NCI-H1105 (cell line): ENCODE results near the gene RAB11FIP3.

Source experiments
- DNase-seq: peaks from one replicate; lab custom pipeline; 2025; lab: John Stamatoyannopoulos, UW

The RAB11FIP3 gene

DNA sequence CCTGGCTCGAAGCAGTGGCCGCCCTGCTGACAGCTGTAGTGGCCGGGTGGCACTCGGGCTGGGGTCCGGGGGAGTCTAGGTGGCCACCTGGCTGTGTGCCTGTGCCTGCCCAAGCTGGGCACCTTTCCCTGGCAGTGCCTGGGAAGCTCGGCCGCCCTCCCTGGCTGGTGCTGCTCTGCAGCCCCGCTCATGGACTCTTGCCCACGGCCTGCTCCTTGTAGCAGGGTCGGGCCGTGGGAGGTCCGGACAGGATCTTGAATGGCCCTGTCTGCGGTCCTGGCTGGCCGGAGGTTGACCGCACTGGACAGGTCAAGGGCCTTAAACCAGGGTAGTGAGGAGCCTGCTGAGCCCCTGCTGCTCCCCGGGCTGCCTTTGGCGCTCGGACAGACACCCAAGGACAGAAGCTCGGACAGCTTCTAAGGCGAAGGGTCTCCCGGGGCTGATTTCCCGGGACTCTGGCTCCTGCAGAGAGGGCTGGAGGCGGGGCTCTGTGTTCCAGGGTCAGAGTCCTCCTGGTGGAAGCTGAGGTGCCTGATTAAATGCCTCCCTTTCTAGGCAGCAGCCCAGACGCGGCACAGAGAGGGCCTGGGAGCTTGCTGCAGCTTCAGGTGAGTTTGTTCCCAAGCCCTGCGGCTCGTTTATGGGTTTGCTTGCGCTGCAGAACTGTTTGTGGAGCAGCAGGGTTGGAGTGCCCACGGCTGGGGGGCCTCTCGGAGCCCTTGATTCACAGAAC lies 108.1 kb downstream of the RAB11FIP3 start:
- DNase-seq: no peak

DNA sequence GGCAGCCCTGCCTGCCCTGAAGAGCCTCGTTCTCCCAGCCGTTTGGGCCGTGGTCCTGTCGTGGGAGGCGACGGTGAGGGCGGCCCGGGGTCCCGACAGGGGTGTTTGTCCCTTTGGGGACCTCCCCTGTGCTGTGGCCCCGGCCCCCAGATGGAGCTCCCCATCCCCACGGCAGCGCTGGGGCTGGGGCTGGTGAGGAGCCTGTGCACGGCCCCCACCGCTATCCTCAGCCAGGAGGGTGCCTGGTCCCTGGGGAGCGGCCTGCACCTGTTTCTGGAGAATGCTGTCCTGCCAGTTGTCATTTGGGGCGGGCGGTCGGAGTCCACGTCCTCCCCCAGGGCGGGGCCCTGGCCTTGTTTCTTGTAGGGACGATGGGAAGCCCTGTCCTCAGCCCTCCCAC lies 108.7 kb downstream of the RAB11FIP3 start:
- DNase-seq: no peak

DNA sequence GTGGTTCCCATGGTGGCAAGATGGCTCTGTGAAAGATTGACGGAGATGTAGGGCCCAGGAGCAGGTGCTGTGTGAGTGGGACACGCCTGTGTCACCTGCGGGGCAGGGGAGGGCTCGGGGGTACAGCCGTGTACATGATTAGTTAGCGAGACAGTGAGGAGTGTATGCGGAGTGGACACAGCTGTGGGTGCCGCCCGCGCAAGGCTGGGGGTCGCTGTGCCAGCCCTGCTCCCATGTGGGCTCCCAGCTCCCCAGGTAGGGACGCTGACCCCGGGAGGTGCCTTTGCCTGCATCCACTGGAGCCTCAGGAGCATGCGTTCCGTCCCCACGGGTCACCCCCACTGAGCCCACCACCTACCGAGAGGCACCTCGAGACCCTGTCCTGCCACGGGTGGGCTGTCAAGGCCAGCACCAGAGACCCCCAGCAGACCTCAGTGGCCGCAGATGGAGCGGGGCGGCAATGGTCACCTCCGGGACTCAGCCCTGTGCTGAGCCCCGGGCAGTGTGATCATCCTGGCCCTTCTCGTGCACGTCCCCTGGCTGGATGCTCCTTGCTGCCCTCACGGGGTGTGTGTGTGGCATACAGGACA lies 109.5 kb downstream of the RAB11FIP3 start:
- no peak for DNase-seq

DNA sequence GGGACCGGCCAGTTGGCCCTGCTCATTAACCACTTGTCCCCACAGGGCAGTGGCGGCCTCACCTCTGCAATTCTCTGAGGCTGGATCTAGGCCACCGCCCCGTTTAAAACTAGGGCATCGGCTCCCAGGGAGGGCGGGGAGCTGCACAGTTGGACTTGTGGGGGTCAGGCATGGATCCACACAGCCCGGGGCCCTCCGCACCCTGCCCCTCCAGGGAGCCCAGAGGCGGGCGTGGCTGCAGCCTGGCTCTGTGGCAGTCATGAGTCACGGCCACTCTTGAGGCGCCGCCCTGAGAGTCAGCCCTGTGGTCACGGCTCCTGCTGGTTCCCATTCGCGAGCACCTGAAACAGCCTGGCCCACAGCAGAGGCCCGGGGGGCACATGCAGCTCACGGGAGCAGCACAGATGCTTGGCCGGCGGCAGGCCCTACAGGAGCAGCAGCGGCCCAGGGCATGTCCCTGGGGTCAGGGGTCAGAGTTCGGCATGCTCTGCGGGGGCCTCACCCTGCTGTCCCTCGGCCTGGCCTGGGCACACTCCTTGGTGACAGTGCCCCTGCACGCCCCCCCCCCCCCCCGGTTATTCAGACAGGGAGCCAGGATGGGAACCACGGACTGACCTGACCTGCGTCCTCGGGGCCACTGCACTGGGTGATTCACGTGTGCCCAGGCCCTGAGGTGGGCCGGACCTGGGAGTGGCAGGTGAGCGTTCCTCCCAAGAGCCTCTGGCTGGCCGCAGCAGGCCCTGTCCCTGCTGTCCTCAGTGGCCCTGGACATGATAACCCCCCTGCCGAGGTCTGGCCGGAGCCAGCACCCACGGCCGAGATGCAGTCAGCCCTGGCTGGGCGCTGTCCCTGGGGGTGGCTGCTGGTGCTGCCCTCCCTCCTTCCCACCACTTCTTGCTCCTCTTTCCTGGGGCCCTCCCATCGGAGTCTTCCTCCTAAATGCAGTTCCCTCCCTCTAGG lies 110.3 kb downstream of the RAB11FIP3 start:
- no peak for DNase-seq

DNA sequence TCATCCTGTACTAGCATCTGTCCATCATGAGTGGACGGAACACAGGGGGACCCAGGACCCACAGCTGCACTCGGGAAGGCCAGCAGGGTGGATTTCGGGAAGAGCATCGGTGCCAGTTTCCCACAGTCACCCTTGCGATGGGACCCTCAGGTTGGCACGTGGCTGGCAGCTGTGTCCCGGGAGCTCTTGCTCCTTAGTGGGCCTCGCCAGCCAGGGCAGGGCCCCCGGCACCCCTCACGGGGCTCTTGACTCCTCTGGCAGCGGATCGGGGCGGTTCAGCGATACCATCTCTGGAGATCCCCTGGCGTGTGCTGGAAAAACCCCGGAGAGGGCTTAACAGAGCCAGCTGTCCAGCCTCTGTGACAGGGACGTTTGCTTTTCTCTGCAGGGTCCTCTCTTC lies 111.3 kb downstream of the RAB11FIP3 start:
- DNase-seq: no peak

DNA sequence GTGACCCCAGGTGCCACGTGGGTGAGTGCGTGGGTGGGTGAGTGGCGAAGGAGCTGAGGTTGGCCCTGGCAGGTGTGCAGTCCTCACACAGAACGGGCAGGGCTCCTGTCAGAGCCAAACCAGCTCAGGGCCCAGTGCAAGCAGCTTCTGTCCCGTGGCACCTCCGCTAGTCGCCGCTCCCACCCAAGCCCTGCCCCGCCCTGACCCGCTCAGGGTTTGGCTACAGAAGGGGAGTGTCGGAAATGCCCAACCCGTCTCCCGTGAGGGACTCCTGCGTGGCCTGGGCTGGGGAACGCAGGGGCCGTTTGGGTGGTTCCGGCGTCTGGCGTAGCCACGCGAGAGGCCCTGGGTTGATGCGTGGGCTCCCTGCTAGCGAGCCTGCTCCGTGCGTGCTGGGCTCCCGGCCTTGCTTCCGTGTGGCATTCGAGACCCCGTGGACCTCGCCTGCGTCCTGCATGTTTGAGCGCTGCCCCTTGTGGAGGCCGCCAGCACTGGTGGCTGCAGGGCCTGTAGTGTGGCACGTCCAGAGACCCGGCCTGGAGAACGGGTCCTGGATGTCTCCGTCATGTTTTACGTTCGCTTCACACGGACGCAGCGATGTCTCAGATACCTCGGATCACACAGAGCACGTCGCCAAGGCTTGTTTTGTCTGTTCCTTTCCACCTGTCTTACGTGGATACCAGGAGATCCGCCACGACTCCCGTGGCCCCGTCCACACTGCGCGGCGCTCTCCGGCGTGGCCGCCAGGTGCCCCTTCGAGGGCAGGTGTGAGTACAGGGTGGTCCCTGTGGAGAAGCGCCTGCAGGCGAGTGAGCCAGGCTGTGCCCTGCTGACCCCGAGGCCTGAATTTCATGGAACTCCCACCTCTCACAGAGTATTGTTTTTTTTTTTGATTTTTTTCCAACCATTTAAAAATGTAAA lies 112.2 kb downstream of the RAB11FIP3 start:
- no peak for DNase-seq

DNA sequence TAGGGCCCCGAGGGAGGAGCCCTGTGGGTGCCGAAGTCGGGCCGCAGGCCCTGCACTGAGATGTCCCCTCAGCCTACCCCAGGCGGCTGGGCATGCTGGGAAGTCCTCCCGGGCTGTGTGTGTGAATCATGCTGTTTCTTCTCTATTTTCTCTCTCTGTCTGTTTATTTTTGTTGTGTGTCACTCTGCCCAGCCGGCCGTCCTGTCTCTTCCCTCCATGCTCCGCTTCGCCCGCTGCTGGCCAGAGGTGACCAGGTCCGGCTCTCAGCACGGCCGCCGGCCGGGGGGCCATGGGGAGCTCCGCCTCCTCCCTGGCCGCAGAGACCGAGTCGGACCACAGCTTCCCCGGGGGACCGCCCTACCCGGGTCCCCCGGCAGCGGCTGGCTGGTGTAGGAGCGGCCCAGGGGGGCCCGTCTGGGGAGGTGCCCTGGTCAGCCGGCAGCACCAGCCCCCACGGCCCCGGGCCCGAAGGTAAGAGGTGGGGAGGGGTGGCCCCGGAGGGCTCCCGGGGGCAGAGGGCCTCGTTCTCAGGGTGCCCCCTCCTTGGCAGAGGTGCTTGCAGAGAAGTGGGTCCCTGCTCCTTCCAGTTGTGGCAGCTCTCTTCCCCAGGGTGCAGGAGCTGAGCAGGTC lies 114.6 kb downstream of the RAB11FIP3 start:
- DNase-seq: no peak

DNA sequence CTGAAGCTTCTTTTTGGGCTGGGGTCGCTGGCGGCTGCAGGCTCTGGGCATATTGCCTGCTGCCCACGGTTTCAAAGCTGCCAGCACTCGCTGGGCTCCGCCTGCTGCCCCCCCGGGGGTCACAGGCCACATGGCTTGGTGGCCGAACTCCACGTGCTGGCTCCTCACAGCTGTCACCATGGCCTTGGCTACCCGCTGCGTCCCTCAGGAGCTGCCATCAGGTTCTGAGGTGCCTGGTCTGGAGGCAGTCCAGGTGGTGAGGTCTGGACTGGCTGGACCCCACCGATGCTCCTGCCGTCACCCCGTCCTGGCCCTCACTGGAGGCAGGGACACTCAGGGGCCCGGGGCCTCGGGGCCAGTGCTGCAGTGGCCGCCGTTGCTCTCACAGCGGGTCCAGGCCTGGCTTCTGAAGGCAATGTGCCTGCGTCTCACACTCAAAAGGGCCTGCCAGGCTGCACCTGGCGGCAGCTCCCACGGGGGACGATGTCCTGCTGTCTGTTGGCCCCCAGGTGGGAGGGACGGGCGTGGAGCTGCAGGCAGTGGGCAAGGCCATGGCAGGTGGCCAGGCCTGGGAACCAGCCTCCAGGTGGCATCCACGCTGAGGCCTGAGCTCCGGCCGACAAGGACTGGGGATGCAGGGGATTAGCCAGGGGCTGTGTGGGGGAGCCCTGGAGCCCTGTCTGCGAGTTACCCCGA lies 115.3 kb downstream of the RAB11FIP3 start:
- DNase-seq: no peak

DNA sequence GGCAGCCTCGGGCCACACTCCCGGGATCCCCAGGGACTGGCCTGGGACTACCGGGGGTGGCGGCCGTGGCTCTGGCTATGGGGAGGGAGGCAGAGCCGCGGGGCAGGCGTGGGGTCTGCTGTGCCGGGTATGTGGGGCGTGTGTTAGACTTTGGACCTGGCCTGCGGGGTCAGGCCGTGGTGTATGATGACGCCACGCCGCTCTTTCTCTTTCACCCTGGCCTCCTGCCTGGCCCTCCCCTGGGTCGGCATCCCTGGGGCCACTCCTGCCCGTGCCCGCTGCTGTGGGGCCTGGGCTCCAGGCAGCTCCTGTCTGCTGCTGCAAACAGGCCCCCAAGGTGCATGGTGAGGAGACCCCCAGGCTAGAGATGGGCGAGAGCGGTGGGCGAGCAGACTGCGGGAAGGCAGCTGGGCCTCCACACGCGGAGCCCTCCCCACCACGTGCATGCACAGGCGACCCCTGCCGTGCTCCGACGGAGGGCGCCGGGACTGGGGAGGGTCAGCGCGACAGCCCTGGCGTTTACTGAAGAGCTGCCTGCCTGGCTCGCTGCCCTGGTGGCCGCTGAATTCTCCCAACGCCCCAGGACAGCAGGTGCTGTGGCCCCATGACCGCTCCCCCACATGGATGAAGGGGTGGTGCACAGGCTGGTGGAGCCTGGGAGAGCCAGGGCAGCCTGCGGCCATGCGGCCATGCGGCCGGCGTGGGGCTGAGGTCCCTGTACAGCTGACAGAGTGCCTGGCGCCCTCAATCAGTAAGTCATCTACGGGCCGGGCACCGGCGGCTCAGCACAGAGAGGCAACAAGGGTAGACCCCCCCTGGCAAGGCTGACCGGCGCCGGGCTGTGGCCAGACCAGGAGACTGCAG lies 118.1 kb downstream of the RAB11FIP3 start:
- DNase-seq: no peak

DNA sequence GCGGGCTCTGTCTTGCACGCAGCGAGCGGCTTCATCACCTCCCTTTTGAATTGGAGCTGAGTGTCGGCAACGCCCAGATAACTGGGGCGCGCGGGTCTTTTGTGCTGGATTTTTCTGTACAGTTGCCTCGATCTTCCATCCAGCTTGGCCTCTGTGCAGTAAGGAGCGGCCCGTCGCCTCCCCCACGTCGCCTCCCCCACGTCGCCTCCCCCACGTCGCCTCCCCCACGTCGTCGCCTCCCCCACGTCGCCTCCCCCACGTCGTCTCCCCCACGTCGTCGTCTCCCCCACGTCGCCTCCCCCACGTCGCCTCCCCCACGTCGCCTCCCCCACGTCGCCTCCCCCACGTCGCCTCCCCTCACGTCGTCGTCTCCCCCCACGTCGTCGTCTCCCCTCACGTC lies 119.1 kb downstream of the RAB11FIP3 start:
- no peak for DNase-seq

DNA sequence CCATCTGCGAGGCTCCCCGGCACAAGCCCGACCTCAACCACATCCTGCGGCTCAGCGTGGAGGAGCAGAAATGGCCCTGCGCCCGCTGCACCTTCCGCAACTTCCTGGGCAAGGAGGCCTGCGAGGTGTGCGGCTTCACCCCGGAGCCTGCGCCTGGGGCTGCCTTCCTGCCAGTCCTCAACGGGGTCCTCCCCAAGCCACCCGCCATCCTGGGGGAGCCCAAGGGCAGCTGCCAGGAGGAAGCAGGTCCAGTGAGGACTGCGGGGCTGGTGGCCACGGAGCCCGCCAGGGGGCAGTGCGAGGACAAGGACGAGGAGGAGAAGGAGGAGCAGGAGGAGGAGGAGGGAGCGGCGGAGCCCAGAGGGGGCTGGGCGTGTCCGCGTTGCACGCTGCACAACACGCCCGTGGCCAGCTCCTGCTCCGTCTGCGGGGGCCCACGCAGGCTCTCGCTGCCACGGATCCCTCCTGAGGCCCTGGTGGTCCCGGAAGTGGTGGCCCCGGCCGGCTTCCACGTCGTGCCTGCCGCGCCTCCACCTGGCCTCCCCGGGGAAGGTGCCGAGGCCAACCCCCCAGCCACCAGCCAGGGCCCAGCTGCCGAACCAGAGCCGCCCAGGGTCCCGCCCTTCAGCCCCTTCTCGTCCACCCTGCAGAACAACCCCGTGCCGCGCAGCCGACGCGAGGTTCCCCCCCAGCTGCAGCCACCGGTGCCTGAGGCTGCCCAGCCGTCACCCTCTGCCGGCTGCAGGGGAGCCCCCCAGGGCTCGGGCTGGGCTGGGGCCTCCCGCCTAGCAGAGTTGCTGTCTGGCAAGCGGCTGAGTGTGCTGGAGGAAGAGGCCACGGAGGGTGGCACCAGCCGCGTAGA lies 121.7 kb downstream of the RAB11FIP3 start:
- no peak for DNase-seq

DNA sequence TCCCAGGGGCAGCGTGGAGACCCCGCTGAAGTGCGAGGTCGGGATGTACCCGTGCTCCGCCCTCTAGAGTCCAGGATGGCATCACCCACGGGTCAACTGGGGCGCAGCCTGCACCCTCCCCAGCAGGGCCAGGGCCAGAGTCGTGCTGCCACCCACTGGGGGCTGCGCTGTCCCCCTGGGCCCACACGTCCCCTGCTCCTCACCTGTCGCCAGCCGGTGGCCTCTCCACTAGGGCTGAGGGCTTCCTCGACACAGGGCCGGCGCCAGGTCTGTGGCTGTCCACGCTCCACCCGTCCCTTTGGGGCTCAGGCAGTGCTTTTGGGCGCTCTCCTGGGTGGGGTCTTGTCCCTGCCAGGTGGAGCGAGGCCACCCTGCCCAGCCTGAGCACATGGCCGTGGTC lies 123.1 kb downstream of the RAB11FIP3 start:
- no peak for DNase-seq

DNA sequence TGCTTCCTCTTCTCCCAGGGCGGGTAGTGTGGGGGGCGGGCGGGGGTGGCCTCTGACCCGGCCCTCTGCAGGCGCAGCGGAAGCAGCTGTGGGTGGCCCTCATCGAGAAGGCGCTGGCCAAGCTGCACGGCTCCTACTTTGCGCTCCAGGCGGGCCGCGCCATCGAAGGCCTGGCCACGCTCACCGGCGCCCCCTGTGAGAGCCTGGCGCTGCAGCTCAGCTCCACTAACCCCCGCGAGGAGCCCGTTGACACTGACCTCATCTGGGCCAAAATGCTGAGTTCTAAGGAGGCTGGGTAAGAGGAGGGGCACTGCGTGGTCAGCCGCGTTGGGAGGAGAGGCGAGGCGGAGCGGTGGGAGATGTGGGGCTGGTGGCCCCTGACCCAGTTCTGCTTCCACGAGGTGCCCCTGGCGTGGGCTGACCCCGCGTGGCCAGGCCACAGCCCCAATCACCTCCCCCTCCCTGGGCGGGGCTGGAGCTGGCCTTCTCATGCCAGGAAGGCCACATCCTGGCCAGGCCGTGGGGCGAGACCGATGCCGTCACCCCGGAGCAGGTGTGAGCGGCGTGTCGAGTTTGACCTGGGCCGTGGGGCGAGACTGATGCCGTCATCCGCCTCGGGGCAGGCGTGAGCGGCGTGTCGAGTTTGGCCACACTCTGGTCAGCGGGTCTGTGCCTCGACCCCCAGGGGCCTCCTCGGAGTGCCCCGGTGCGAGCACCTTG lies 124.3 kb downstream of the RAB11FIP3 start:
- DNase-seq: no peak

DNA sequence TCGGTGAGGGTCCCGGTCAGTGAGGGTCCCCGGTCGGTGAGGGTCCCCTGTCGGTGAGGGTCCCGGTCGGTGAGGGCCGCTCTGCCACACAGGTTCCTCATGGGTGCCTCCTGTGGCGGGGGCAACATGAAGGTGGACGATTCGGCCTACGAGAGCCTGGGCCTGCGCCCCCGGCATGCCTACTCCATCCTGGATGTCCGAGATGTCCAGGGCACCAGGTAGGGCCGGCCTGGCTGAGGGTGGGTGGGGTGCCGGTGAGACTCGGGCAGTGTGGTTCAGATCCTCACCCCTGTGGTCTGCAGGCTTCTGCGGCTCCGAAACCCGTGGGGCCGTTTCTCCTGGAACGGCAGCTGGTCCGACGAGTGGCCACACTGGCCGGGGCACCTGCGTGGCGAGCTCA lies 125.8 kb downstream of the RAB11FIP3 start:
- DNase-seq: no peak

DNA sequence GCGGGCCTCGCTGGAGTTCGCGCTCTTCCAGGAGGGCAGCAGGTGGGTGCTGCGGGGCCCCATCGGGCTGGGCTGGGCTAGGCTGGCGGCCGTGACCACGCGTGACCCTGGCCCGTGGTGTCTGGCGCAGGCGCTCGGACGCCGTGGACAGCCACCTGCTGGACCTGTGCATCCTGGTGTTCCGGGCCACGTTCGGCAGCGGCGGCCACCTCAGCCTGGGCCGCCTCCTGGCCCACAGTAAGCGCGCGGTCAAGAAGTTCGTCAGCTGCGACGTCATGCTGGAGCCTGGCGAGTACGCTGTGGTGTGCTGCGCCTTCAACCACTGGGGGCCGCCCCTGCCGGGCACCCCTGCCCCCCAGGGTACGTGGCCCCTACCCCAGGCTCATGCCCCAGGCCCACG lies 126.7 kb downstream of the RAB11FIP3 start:
- DNase-seq: no peak

DNA sequence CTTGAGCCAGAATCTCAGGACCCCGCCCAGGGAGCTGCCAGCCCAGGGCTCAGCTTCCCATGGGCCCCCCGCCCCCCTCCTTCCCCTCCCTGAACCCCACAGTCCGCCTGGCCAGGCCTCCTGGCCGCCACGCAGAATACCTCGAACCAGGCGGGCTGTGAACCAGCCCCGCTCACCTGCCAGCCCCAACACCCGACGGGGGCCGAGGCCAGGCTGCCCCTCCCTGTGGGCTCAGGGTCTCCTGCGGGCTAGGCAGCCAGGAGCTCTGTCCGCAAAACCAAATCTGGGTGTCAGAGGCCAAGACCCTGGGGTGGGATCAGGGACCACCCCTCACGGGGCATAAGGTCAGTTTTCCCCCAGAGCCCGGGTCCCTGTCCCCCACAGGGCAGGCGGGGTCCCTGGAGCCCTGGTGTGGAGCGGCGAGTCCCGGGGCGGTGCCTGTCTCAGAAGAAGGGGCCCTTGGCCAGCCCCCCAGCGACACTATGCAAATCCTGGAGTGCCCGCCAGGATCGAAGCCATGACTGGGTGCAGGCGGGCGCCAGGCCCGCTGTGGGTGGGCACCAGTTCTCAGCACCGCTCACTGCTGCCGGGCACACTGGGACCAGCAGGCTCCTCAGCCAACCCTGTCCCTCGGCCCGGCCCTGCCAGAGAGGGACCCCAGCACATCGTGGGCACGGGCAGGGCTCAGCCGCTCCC lies 128.3 kb downstream of the RAB11FIP3 start:
- DNase-seq: no peak

DNA sequence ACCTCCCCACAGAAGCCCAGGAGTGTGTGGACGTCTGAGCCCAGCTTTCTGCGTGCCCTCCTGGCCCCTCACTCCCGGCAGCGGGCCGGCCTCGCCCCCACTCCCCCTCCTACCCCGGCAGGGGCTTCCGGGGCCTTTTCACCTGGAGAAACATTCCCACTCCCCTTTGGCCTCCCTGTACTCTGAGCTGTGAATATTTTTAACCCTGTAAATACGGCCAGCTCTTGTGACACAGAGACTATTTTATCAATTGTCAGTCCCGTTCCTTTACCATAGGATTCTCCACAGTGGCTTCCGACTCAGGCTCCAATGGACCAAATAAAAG lies 128.8 kb downstream of the RAB11FIP3 start:
- no peak for DNase-seq
